ENCODE results near the gene STAT1. TPM values are rescaled to one million over a fixed set of nuclear protein-coding genes. Genes with fewer than 3 reads are reported as not detected.

The STAT1 gene
- polyA plus RNA-seq, 1 donor from 2014 or later, result 4.9 TPM

- H3K27ac ChIP-seq (ENCODE audit: low read length), result no peak overlapping the region
- no peaks in the 10 kb centered on the region for H3K36me3 ChIP-seq (ENCODE audit: insufficient read depth, low read length)
- no peaks in the 10 kb centered on the region for H4K20me1 ChIP-seq (ENCODE audit: insufficient read depth)
- H2AFZ ChIP-seq (ENCODE audit: low read depth, low read length), result no peak overlapping the region
- TF ChIP-seq POLR2AphosphoS5 (IDR thresholded peaks at IDR 0.05) (no peak), TAF1 (IDR thresholded peaks at IDR 0.05; ENCODE audit: low read depth) (no peak), RAD21 (conservative IDR thresholded peaks at IDR 0.05) (no peak), EP300 (conservative IDR thresholded peaks at IDR 0.05; ENCODE audit: poor library complexity, severe bottlenecking) (no peak), CTCF (IDR thresholded peaks at IDR 0.05; ENCODE audit: poor library complexity, severe bottlenecking) (no peak), MXI1 (conservative IDR thresholded peaks at IDR 0.05; ENCODE audit: poor library complexity, severe bottlenecking) (no peak), SMC3 (conservative IDR thresholded peaks at IDR 0.05; ENCODE audit: poor library complexity) (no peak), EZH2 (IDR thresholded peaks at IDR 0.05; ENCODE audit: borderline replicate concordance, insufficient read depth, low read length, poor library complexity, severe bottlenecking) (no peak), REST (IDR thresholded peaks at IDR 0.05; ENCODE audit: borderline replicate concordance) (no peak)
- H3K4me3 ChIP-seq (ENCODE audit: low read length), result no peak overlapping the region
- no peaks in the 10 kb centered on the region for H3K9me2 ChIP-seq (ENCODE audit: insufficient read depth, low read length)
- no peaks in the 10 kb centered on the region for H3F3A ChIP-seq (ENCODE audit: insufficient read depth, low read length, poor library complexity, severe bottlenecking)
- H3K79me2 ChIP-seq (replicated peaks; ENCODE audit: insufficient read depth, low read length), result no peaks in the 10 kb centered on the region
- no peaks in the 10 kb centered on the region for H3K27me3 ChIP-seq (ENCODE audit: insufficient read depth, low read depth, low read length)
- no peak overlapping the region for H3K9ac ChIP-seq (ENCODE audit: low read length)
- H3K9me3 ChIP-seq (ENCODE audit: low read length), result no peaks in the 10 kb centered on the region
- no peak overlapping the region for H3K4me2 ChIP-seq (ENCODE audit: low read length)
These were observed 18.8 kb upstream of the STAT1 start for GRCh38 chr2:191032588-191033429.

GRCh38 chr2:191031256-191031655, 17.3 kb upstream of the STAT1 start:
- H3K4me2 ChIP-seq (ENCODE audit: low read length), result no peak overlapping the region
- no peaks in the 10 kb centered on the region for H3K9me2 ChIP-seq (ENCODE audit: insufficient read depth, low read length)
- TF ChIP-seq MXI1 (conservative IDR thresholded peaks at IDR 0.05; ENCODE audit: poor library complexity, severe bottlenecking), result no peak
- no peak for TF ChIP-seq CTCF (IDR thresholded peaks at IDR 0.05; ENCODE audit: poor library complexity, severe bottlenecking)
- TF ChIP-seq EZH2 (IDR thresholded peaks at IDR 0.05; ENCODE audit: borderline replicate concordance, insufficient read depth, low read length, poor library complexity, severe bottlenecking), result no peak
- TF ChIP-seq POLR2AphosphoS5 (IDR thresholded peaks at IDR 0.05), result no peak
- no peak for TF ChIP-seq EP300 (conservative IDR thresholded peaks at IDR 0.05; ENCODE audit: poor library complexity, severe bottlenecking)
- TF ChIP-seq RAD21 (conservative IDR thresholded peaks at IDR 0.05), result no peak
- no peak for TF ChIP-seq TAF1 (IDR thresholded peaks at IDR 0.05; ENCODE audit: low read depth)
- no peak for TF ChIP-seq REST (IDR thresholded peaks at IDR 0.05; ENCODE audit: borderline replicate concordance)
- TF ChIP-seq SMC3 (conservative IDR thresholded peaks at IDR 0.05; ENCODE audit: poor library complexity), result no peak
- no peaks in the 10 kb centered on the region for H3K9me3 ChIP-seq (ENCODE audit: low read length)
- no peaks in the 10 kb centered on the region for H3K79me2 ChIP-seq (replicated peaks; ENCODE audit: insufficient read depth, low read length)
- no peaks in the 10 kb centered on the region for H3K27me3 ChIP-seq (ENCODE audit: insufficient read depth, low read depth, low read length)
- no peaks in the 10 kb centered on the region for H3F3A ChIP-seq (ENCODE audit: insufficient read depth, low read length, poor library complexity, severe bottlenecking)
- no peak overlapping the region for H2AFZ ChIP-seq (ENCODE audit: low read depth, low read length)
- no peak overlapping the region for H3K4me3 ChIP-seq (ENCODE audit: low read length)
- H3K27ac ChIP-seq (ENCODE audit: low read length), result no peak overlapping the region
- H3K9ac ChIP-seq (ENCODE audit: low read length), result no peak overlapping the region
- H3K36me3 ChIP-seq (ENCODE audit: insufficient read depth, low read length), result no peaks in the 10 kb centered on the region
- no peaks in the 10 kb centered on the region for H4K20me1 ChIP-seq (ENCODE audit: insufficient read depth)

All from neural cell (in vitro differentiated cells).